Panc1 (cell line): Measurements from ENCODE around the gene TBXAS1. TPM values are rescaled to one million over a fixed set of nuclear protein-coding genes. Genes with fewer than 3 reads are reported as not detected.

Experiments
- ATAC-seq: fragments of 200-7000 bp; cut with Tn5 transposase; 2 replicates; pipeline ENCODE4 v1.9.1; 2020; ENCODE audit warnings: mild to moderate bottlenecking, moderate library complexity
- BruUV-seq: library from RNA; stranded (reverse); fragments of 400-500 nt; replicated peaks from 2 replicates; lab custom pipeline; 2021; lab: Mats Ljungman, UMichigan
- CTCF ChIA-PET: fragments of 300-600 bp; sonication (Branson Sonifier 250); formaldehyde crosslinking; loops from one replicate; lab custom pipeline; 2022; ENCODE audit warnings: antibody characterized with exemption; lab: Charles Lee
- POLR2A ChIA-PET: fragments of 300-600 bp; sonication (Branson Sonifier 250); formaldehyde crosslinking; loops from one replicate; lab custom pipeline; 2022; ENCODE audit warnings: antibody characterized with exemption; lab: Charles Lee
- DNase-seq: peaks from one replicate; pipeline ENCODE4 v3.0.0-alpha.2; 2010; ENCODE audit warnings: low read depth, low spot score
- H3K27ac ChIP-seq: 2 replicates; pipeline ENCODE4 v1.5.1; 2011; ENCODE audit warnings: mild to moderate bottlenecking, low read length, inconsistent platforms
- H3K27me3 ChIP-seq: fragments of 200-500 bp; sonication (Bioruptor generic); 2 replicates; pipeline ENCODE4 v1.6.0; 2014; ENCODE audit warnings: low read length, inconsistent platforms; ENCODE audit not compliant: control insufficient read depth, insufficient read depth
- H3K36me3 ChIP-seq: fragments of 200-500 bp; sonication (Bioruptor generic); 2 replicates; pipeline ENCODE4 v1.5.1; 2014; ENCODE audit warnings: inconsistent platforms, mild to moderate bottlenecking, low read length, moderate library complexity; ENCODE audit not compliant: control insufficient read depth, insufficient read depth
- H3K4me1 ChIP-seq: 2 replicates; pipeline ENCODE4 v1.5.1; 2011; ENCODE audit warnings: inconsistent platforms, mild to moderate bottlenecking, low read length, moderate library complexity; ENCODE audit not compliant: control insufficient read depth, insufficient read depth
- H3K4me3 ChIP-seq, 2 experiments: 2 replicates each; pipeline ENCODE4 v1.5.1; 2011 to 2012; ENCODE audit warnings: low read depth in 2 of 2, low read length in 2 of 2, mild to moderate bottlenecking in 2 of 2, inconsistent platforms in 1 of 2, moderate library complexity in 1 of 2
- H3K9me3 ChIP-seq: fragments of 200-500 bp; sonication (Bioruptor generic); 2 replicates; pipeline ENCODE4 v1.5.1; 2014; ENCODE audit warnings: low read depth, mild to moderate bottlenecking, inconsistent platforms, low read length, moderate library complexity; ENCODE audit not compliant: control insufficient read depth, insufficient read depth
- CTCF ChIP-seq: fragments of 450-650 bp; IDR thresholded peaks from 2 replicates; pipeline ENCODE4 v1.5.1; 2017; ENCODE audit warnings: mild to moderate bottlenecking
- POLR2AphosphoS5 ChIP-seq: IDR thresholded peaks from 2 replicates; pipeline ENCODE4 v1.6.1; 2012; ENCODE audit warnings: mild to moderate bottlenecking, low read depth, low read length, moderate library complexity
- REST ChIP-seq, 2 experiments: IDR thresholded peaks; 2 replicates each; pipeline ENCODE4 v1.6.1; 2011 to 2012; ENCODE audit warnings: low read depth in 2 of 2, control low read depth in 1 of 2, low read length in 1 of 2, mild to moderate bottlenecking in 1 of 2, moderate library complexity in 1 of 2; ENCODE audit not compliant: insufficient read depth in 1 of 2
- SIN3A ChIP-seq: IDR thresholded peaks from 2 replicates; pipeline ENCODE4 v1.6.1; 2012; ENCODE audit warnings: low read depth, mild to moderate bottlenecking, low read length, moderate library complexity, borderline replicate concordance; ENCODE audit not compliant: insufficient read depth
- TCF7L2 ChIP-seq: IDR thresholded peaks from 2 replicates; pipeline ENCODE4 v1.6.1; 2011; ENCODE audit warnings: mild to moderate bottlenecking, low read depth, low read length, inconsistent platforms
- in situ Hi-C: cut with HindIII; loops from 2 replicates; pipeline ENCODE4 v1.10.0; 2016; ENCODE audit warnings: low sequenced_read_pairs, low pct_unique_long_range_greater_than_20kb
- intact Hi-C: fragments of 100-400 bp; cut with micrococcal nuclease; formaldehyde crosslinking; loops from one replicate; pipeline ENCODE4 v1.10.0; 2022; ENCODE audit not compliant: unreplicated experiment
- total RNA-seq: library from RNA; stranded (reverse); gene quantifications from one replicate; pipeline ENCODE4 v1.2.1, GENCODE V29; 2021; ENCODE audit not compliant: unreplicated experiment

Gene TBXAS1
- total RNA-seq, 1 experiment from 2014 or later = 4.4 TPM

GRCh38 chr7:140022582-140023211 lies 193.6 kb downstream of the TBXAS1 start:
- H3K27me3 ChIP-seq = no peaks in the 10 kb centered on the region
- TF ChIP-seq REST (IDR thresholded peaks at IDR 0.05; ENCODE audit: insufficient read depth in 1 of 2, low read depth in 2 of 2, low read length in 1 of 2) = no peak
- no peak for TF ChIP-seq CTCF
- TF ChIP-seq POLR2AphosphoS5 = no peak
- TF ChIP-seq SIN3A = no peak
- no peak for TF ChIP-seq TCF7L2
- ATAC-seq (no peak), DNase-seq (no peak)
- POLR2A ChIA-PET = no interaction called here
- no peaks in the 10 kb centered on the region for H3K9me3 ChIP-seq
- intact Hi-C loops = no loop called here
- H3K4me1 ChIP-seq = no peaks in the 10 kb centered on the region
- H3K27ac ChIP-seq = no peak overlapping the region
- no peaks in the 10 kb centered on the region for H3K36me3 ChIP-seq
- CTCF ChIA-PET = interaction anchor here (0.6 kb wide), 1 partner anchor 525 kb away, joined by 3 read pairs; no protein-coding TSS in a partner anchor
- no peak overlapping the region for H3K4me3 ChIP-seq
- BruUV-seq = no TSS peak
- in situ Hi-C loops = no loop called here

- Histone ChIP-seq H3K36me3 (no peaks in the 10 kb centered on the region), H3K4me1 (no peaks in the 10 kb centered on the region), H3K4me3 (no peak overlapping the region), H3K9me3 (no peaks in the 10 kb centered on the region), H3K27me3 (no peaks in the 10 kb centered on the region), H3K27ac (no peak overlapping the region)
- DNase-seq (no peak), ATAC-seq (no peak)
- ChIA-PET POLR2A (no interaction called here), CTCF (no interaction called here)
- in situ Hi-C loops (no loop called here), intact Hi-C loops (no loop called here)
- no TSS peak for BruUV-seq
- TF ChIP-seq REST (IDR thresholded peaks at IDR 0.05; ENCODE audit: insufficient read depth in 1 of 2, low read depth in 2 of 2, low read length in 1 of 2) (no peak), SIN3A (no peak), POLR2AphosphoS5 (no peak), CTCF (no peak), TCF7L2 (no peak)
Measured at GRCh38 chr7:140023728-140024127, 194.7 kb downstream of the TBXAS1 start.
